K562 (cell line): ENCODE measurements around the gene SOCS3. TPM values are rescaled to one million over a fixed set of nuclear protein-coding genes. Genes with fewer than 3 reads are reported as not detected.
A peak's percentile ranks its signal among the peaks of the same experiment; 100 is the strongest.

Source experiments
- ATAC-seq: fragments of 200-7000 bp; cut with Tn5 transposase; 3 replicates; pipeline ENCODE4 v1.9.1; 2020; ENCODE audit warnings: moderate library complexity
- BruUV-seq: library from RNA; stranded (reverse); fragments of 400-500 nt; replicated peaks from 2 replicates; lab custom pipeline; 2021; lab: Mats Ljungman, UMichigan
- CTCF ChIA-PET: fragments of 300-600 bp; formaldehyde crosslinking; extraction: SDS; loops from one replicate; lab custom pipeline; 2021; ENCODE audit warnings: low intra/inter-chr PET ratio; lab: Yijun Ruan, JAX
- POLR2A ChIA-PET: fragments of 300-600, 350-650 bp; sonication (Branson Sonifier 250); formaldehyde crosslinking; extraction: SDS; loops from one replicate; lab custom pipeline; 2021; ENCODE audit warnings: antibody characterized with exemption, inconsistent platforms; lab: Yijun Ruan, JAX
- DNase-seq, 4 experiments: peaks; one replicate each; pipeline versions ENCODE4 v3.0.0 to v3.0.0-alpha.2; 2011 to 2018; ENCODE audit warnings: low spot score in 3 of 4, mixed read lengths in 3 of 4; ENCODE audit errors: extremely low read depth in 1 of 4
- FAIRE-seq: peaks from 2 replicates; lab custom pipeline; 2011; peaks lifted over from hg19 to GRCh38; lab: Jason Lieb, UNC
- H2AFZ ChIP-seq: 2 replicates; pipeline ENCODE4 v1.6.0; 2011; ENCODE audit warnings: low read depth, low read length, control low read depth, inconsistent platforms
- H3K27ac ChIP-seq: fragments of 200-600 bp; 3 replicates; pipeline ENCODE4 v1.8.0; 2011; ENCODE audit warnings: low read depth, mild to moderate bottlenecking, control low read depth, inconsistent platforms, low read length, moderate library complexity, mixed read lengths; ENCODE audit errors: extremely low read depth
- H3K27me3 ChIP-seq, 2 experiments: fragments of 300-600 bp in 1 of 2; 2 replicates in 1 of 2; 3 replicates in 1 of 2; pipeline versions ENCODE4 v1.6.0 to v1.8.0; 2011; ENCODE audit warnings: inconsistent platforms in 2 of 2, low read length in 2 of 2, mild to moderate bottlenecking in 1 of 2, mixed read lengths in 1 of 2, moderate library complexity in 1 of 2; ENCODE audit not compliant: control insufficient read depth in 2 of 2, insufficient read depth in 2 of 2
- H3K36me3 ChIP-seq: fragments of 300-600 bp; 3 replicates; pipeline ENCODE4 v1.8.0; 2011; ENCODE audit warnings: mild to moderate bottlenecking, low read length, inconsistent platforms; ENCODE audit not compliant: control insufficient read depth, insufficient read depth
- H3K4me1 ChIP-seq, 2 experiments: fragments of 200-600 bp in 1 of 2; replicated peaks in 1 of 2; 2 replicates in 1 of 2; 3 replicates in 1 of 2; pipeline versions ENCODE4 v1.5.1 to v1.8.0; 2011; ENCODE audit warnings: inconsistent platforms in 2 of 2, low read length in 2 of 2, mild to moderate bottlenecking in 1 of 2, mixed read lengths in 1 of 2, moderate library complexity in 1 of 2; ENCODE audit not compliant: control insufficient read depth in 2 of 2, insufficient read depth in 2 of 2
- H3K4me2 ChIP-seq: 2 replicates; pipeline ENCODE4 v1.6.1; 2011; ENCODE audit warnings: low read length, control low read depth, inconsistent platforms, mixed read lengths; ENCODE audit not compliant: insufficient read depth
- H3K4me3 ChIP-seq: fragments of 200-600 bp; sonication (generic), shearing (Covaris generic); 2 replicates; pipeline ENCODE4 v1.5.1; 2016; ENCODE audit warnings: control low read depth, inconsistent platforms
- H3K79me2 ChIP-seq: fragments of 200-600 bp; 3 replicates; pipeline ENCODE4 v1.8.0; 2011; ENCODE audit warnings: low read length, inconsistent platforms; ENCODE audit not compliant: control insufficient read depth, insufficient read depth
- H3K9ac ChIP-seq, 2 experiments: 2 replicates each; pipeline versions ENCODE4 v1.6.0 to v1.6.1; 2011; ENCODE audit warnings: low read depth in 2 of 2, low read length in 2 of 2, control low read depth in 1 of 2, inconsistent platforms in 1 of 2, mild to moderate bottlenecking in 1 of 2, mixed read lengths in 1 of 2; ENCODE audit not compliant: insufficient read depth in 1 of 2
- H3K9me1 ChIP-seq: one replicate; pipeline ENCODE4 v1.6.0; 2011; ENCODE audit warnings: inconsistent platforms, mild to moderate bottlenecking, low read length, moderate library complexity; ENCODE audit not compliant: control insufficient read depth, insufficient read depth
- H3K9me3 ChIP-seq: replicated peaks from 2 replicates; pipeline ENCODE4 v1.5.1; 2011; ENCODE audit warnings: low read depth, low read length, inconsistent platforms; ENCODE audit not compliant: control insufficient read depth, insufficient read depth
- H4K20me1 ChIP-seq: replicated peaks from 2 replicates; pipeline ENCODE4 v1.6.1; 2011; ENCODE audit warnings: low read length, inconsistent platforms, mixed read lengths; ENCODE audit not compliant: control insufficient read depth, insufficient read depth
- CHD1 ChIP-seq: fragments of 200-600 bp; sonication (generic); IDR thresholded peaks from one replicate; pipeline ENCODE4 v1.6.1; 2012; ENCODE audit warnings: mild to moderate bottlenecking, moderate library complexity, low read length, inconsistent platforms
- GABPB1 ChIP-seq: sonication (generic); formaldehyde crosslinking; IDR thresholded peaks from 2 replicates; pipeline ENCODE4 v1.8.0; 2022; ENCODE audit warnings: mild to moderate bottlenecking, missing genetic modification reagents
- GABPB2 ChIP-seq: fragments of 250-450 bp; sonication (Bioruptor Pico); conservative IDR thresholded peaks from 2 replicates; pipeline ENCODE4 v1.5.1; 2021; ENCODE audit warnings: mild to moderate bottlenecking
- GATAD2B ChIP-seq: fragments of 450-650 bp; IDR thresholded peaks from 2 replicates; pipeline ENCODE4 v1.6.1; 2017; ENCODE audit warnings: mild to moderate bottlenecking, borderline replicate concordance
- IRF2 ChIP-seq: sonication (generic); formaldehyde crosslinking; IDR thresholded peaks from 2 replicates; pipeline ENCODE4 v1.8.1; 2022; ENCODE audit warnings: mild to moderate bottlenecking, missing genetic modification reagents
- KDM4B ChIP-seq, 2 experiments: fragments of 450-650 bp in 1 of 2; sonication (generic) in 1 of 2; IDR thresholded peaks; 2 replicates each; pipeline ENCODE4 v1.6.1; 2016 to 2017; ENCODE audit warnings: borderline replicate concordance in 2 of 2, antibody characterized with exemption in 1 of 2, low read depth in 1 of 2, mild to moderate bottlenecking in 1 of 2
- POLR2G ChIP-seq: fragments of 200-400 bp; formaldehyde crosslinking; IDR thresholded peaks from 2 replicates; pipeline ENCODE4 v1.6.1; 2017; ENCODE audit warnings: low read depth, mild to moderate bottlenecking, antibody characterized with exemption, low read length, moderate library complexity
- PRPF4 ChIP-seq: fragments of 200-400 bp; formaldehyde crosslinking; IDR thresholded peaks from one replicate; pipeline ENCODE4 v1.6.1; 2017; ENCODE audit warnings: low read length, low read depth, mild to moderate bottlenecking; ENCODE audit not compliant: insufficient read depth, poor library complexity, severe bottlenecking
- RB1 ChIP-seq: fragments of 450-650 bp; IDR thresholded peaks from 2 replicates; pipeline ENCODE4 v1.6.1; 2017; ENCODE audit warnings: low read depth, mild to moderate bottlenecking
- RBM39 ChIP-seq: fragments of 200-400 bp; formaldehyde crosslinking; optimal IDR thresholded peaks from 2 replicates; pipeline ENCODE3; 2018; ENCODE audit warnings: low read depth, low read length
- SAFB2 ChIP-seq: fragments of 200-400 bp; formaldehyde crosslinking; IDR thresholded peaks from 2 replicates; pipeline ENCODE4 v1.6.1; 2018; ENCODE audit warnings: borderline replicate concordance, low read length, low read depth, moderate library complexity; ENCODE audit not compliant: severe bottlenecking
- SMARCB1 ChIP-seq: IDR thresholded peaks from 2 replicates; pipeline ENCODE4 v1.6.1; 2011; ENCODE audit warnings: improper control_type of control experiment, low read depth; ENCODE audit not compliant: insufficient read length
- U2AF2 ChIP-seq: fragments of 200-400 bp; formaldehyde crosslinking; optimal IDR thresholded peaks from 2 replicates; pipeline ENCODE3; 2017; ENCODE audit warnings: low read depth, mild to moderate bottlenecking, low read length
- ZBED1 ChIP-seq: IDR thresholded peaks from 2 replicates; pipeline ENCODE4 v1.6.1; 2014
- ZNF384 ChIP-seq: IDR thresholded peaks from 2 replicates; pipeline ENCODE4 v1.6.1; 2012; ENCODE audit warnings: low read depth, low read length, improper control_type of control experiment
- WGBS: fragments of 100-300 bp; shearing (Covaris generic); methylation state at CpG from one replicate; pipeline ENCODE4 v1.1.6; 2016; ENCODE audit warnings: low coverage, mixed read lengths; ENCODE audit not compliant: insufficient coverage; ENCODE audit errors: missing lambda C conversion rate; 5-methylcytosine and 5-hydroxymethylcytosine counted together
- in situ Hi-C: fragments of 300-500 bp; cut with MboI; formaldehyde crosslinking; loops from 4 replicates; pipeline ENCODE4 v1.15.0; 2018; ENCODE audit warnings: inconsistent platforms, mixed read lengths
- intact Hi-C: fragments of 100-400 bp; cut with micrococcal nuclease; formaldehyde crosslinking; loops from 2 replicates; pipeline ENCODE4 v1.14.2; 2022
- polyA plus RNA-seq, 8 experiments: library from polyadenylated mRNA; depleted of rRNA in 4 of 8; stranded (reverse) in 5 of 8; unstranded in 3 of 8; fragments of >200 nt; fragmentation: Nextera tagmentation in 2 of 8; fragmentation: Illumina TruSeq in 1 of 8; extraction: Ambion mirVana in 2 of 8; extraction: Trizol in 1 of 8; gene quantifications; 2 replicates each; pipeline versions ENCODE4 v1.2.1 to v1.2.3, GENCODE V29; 2011 to 2014; ENCODE audit warnings: inconsistent platforms in 1 of 8, missing spikeins in 1 of 8
- total RNA-seq, 7 experiments: library from RNA; depleted of rRNA in 6 of 7; stranded (reverse); fragments of >200 nt in 6 of 7; fragmentation: Illumina TruSeq in 2 of 7; extraction: Trizol in 2 of 7; gene quantifications; 2 replicates each; pipeline versions ENCODE4 v1.2.1 to v1.2.3, GENCODE V29; 2011 to 2021; ENCODE audit warnings: low replicate concordance in 1 of 7
- TF ChIP-seq, protein P1 (sequence below): fragments of 250-450 bp; sonication (Bioruptor Pico); IDR thresholded peaks from 2 replicates; pipeline ENCODE4 v1.5.0; 2021
- TF ChIP-seq, protein P2 (sequence below): fragments of 450-650 bp; IDR thresholded peaks from 2 replicates; pipeline ENCODE4 v1.6.1; 2016
- TF ChIP-seq, protein P3 (sequence below): IDR thresholded peaks from 2 replicates; pipeline ENCODE4 v1.6.1; 2011; ENCODE audit not compliant: insufficient read length; ENCODE audit errors: extremely low read depth

SOCS3 gene
- total and polyA plus RNA-seq, 9 of the 15 experiments (the other 6 are each of a cell fraction or from before 2014, with no cell fraction given), result 0.56 to 38.9 (median 13.7) TPM

DNA sequence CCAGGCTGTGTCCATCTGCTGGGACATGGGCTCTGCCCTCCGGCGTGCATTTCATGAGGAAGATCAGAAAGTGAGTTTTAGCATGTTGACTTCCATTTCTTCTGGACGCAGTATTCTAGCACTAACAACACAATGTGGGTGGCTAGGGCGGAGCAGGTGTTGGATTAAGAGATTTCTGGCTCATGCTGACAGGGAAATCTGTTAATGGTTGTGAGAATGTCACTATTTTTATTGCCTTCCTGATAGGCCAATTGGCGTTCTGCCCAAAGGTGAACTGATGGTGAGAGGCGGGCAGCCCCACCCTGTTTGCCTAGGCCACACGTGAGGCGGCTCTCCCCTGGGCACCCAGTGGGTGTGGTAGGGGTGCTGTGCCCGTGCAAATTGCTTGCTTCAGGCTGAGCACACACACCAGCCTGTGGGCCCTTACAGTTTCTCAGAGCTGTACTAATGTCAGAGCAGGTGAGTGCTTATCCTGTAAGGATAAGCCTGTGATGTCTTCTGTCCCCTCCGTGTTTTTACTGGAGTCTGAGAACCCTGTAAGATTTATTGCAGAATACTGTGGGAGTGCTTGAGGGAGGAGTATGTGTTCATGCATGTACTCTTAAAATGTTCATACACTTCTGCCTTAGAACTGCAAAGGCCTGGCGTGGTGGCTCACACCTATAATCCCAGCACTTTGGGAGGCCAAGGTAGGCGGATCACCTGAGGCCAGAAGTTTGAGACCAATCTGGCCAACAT lies 49.5 kb upstream of the SOCS3 start (continued):
- TF ChIP-seq, protein P1, sequence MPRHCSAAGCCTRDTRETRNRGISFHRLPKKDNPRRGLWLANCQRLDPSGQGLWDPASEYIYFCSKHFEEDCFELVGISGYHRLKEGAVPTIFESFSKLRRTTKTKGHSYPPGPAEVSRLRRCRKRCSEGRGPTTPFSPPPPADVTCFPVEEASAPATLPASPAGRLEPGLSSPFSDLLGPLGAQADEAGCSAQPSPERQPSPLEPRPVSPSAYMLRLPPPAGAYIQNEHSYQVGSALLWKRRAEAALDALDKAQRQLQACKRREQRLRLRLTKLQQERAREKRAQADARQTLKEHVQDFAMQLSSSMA, result no peak
- TF ChIP-seq, protein P2, sequence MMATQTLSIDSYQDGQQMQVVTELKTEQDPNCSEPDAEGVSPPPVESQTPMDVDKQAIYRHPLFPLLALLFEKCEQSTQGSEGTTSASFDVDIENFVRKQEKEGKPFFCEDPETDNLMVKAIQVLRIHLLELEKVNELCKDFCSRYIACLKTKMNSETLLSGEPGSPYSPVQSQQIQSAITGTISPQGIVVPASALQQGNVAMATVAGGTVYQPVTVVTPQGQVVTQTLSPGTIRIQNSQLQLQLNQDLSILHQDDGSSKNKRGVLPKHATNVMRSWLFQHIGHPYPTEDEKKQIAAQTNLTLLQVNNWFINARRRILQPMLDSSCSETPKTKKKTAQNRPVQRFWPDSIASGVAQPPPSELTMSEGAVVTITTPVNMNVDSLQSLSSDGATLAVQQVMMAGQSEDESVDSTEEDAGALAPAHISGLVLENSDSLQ, result no peak
- no peak for TF ChIP-seq RBM39
- TF ChIP-seq, all 486 proteins: peak for 0

DNA sequence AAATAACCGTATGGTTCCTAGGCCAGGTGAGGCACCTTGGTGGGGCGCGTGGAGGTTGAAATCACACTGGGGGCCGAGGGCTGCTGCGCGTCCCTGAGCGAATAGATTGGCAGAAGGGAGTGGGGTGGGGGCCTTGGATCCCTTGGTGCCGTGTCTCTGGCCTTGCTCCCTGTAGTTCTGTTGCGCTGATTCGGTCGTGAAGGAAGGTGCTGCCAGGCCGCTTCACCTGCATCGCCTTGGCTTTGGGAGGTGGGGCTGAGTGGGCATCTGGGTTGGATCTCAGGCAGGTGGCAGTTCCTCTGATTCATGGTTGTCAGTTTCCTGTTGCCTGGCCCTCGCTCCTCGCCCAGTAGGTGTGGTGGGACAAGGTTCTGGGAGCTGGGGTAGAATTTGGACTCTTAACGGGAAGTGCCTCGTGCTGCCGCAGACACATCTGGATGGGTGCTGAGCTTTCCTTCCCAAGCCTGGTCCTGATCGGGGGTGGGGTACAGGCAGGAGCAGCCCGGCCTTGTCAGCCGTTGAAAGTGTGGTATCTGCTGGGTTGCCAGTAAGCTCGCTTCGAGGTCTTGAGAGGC lies 48.7 kb upstream of the SOCS3 start:
- ATAC-seq (no peak), DNase-seq (no peak), FAIRE-seq (no peak)
- Histone ChIP-seq H3K9ac (peak overlapping the region in 1 of 2 experiments; percentile 65; a peak in 1 of 4 replicates), H4K20me1 (peaks cover 55% of the 10 kb centered on the region), H2AFZ (no peak overlapping the region), H3K4me3 (no peak overlapping the region), H3K36me3 (peaks cover 77% of the 10 kb centered on the region; the same call in 2 of the 3 replicates), H3K27ac (no peak overlapping the region), H3K9me3 (no peaks in the 10 kb centered on the region), H3K79me2 (peaks cover 33% of the 10 kb centered on the region), H3K9me1 (peaks cover 3% of the 10 kb centered on the region), H3K4me2 (no peak overlapping the region), H3K4me1 (peaks cover 30 to 32% of the 10 kb centered on the region in 2 experiments), H3K27me3 (no peaks in the 10 kb centered on the region)
- intact Hi-C loops (no loop called here), in situ Hi-C loops (no loop called here)
- BruUV-seq, result no TSS peak
- ChIA-PET POLR2A (no interaction called here), CTCF (no interaction called here)
- WGBS, result 92% methylated on average over 23 of the region's 23 CpGs
- TF ChIP-seq GABPB2 (CRISPR knock-in tag) (no peak), ZNF384 (no peak), RB1 (no peak), ZBED1 (no peak), IRF2 (CRISPR knock-in tag) (peak; percentile 41; the same call in 1 of the 2 replicates), KDM4B (IDR thresholded peaks at IDR 0.05; ENCODE audit: borderline replicate concordance in 2 of 2, low read depth in 1 of 2) (no peak), SAFB2 (no peak), CHD1 (no peak), U2AF2 (no peak), SMARCB1 (no peak), PRPF4 (no peak), GATAD2B (no peak), GABPB1 (no peak), POLR2G (0 out of 2 replicates have a peak, but pooled peaks have one; percentile 28)
- TF ChIP-seq, protein P3, sequence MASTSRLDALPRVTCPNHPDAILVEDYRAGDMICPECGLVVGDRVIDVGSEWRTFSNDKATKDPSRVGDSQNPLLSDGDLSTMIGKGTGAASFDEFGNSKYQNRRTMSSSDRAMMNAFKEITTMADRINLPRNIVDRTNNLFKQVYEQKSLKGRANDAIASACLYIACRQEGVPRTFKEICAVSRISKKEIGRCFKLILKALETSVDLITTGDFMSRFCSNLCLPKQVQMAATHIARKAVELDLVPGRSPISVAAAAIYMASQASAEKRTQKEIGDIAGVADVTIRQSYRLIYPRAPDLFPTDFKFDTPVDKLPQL, result no peak
